ENCODE measurements around the gene HSBP1L1. TPM values are rescaled to one million over a fixed set of nuclear protein-coding genes. Genes with fewer than 3 reads are reported as not detected.
"Not testable (repeated sequence)": the region's sequence is repeated elsewhere in the genome, so short reads cannot be mapped to it uniquely, and the experiment has no call there.

HSBP1L1 gene
- total RNA-seq, 1 donor from 2014 or later: not detected

DNA sequence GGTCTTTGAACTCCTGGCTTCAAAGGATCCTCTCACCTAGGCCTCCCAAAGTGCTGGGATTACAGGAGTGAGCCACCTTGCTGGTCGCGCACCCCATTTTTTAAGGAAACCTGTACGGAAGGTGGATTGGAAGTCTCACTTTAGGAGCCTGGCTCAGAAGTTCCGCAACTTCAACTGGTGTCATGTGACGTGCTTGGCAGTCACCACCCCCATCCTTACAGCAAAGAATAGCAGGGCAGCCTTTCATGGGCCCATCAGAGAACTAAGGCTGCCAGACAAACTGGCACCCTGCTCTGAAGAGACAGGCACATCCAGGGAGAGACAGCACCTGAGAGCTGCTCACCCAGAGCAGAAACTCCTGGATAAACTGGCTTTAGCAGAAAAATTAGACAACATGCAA, 9.7 kb upstream of the HSBP1L1 start:
- TF ChIP-seq, protein P1, sequence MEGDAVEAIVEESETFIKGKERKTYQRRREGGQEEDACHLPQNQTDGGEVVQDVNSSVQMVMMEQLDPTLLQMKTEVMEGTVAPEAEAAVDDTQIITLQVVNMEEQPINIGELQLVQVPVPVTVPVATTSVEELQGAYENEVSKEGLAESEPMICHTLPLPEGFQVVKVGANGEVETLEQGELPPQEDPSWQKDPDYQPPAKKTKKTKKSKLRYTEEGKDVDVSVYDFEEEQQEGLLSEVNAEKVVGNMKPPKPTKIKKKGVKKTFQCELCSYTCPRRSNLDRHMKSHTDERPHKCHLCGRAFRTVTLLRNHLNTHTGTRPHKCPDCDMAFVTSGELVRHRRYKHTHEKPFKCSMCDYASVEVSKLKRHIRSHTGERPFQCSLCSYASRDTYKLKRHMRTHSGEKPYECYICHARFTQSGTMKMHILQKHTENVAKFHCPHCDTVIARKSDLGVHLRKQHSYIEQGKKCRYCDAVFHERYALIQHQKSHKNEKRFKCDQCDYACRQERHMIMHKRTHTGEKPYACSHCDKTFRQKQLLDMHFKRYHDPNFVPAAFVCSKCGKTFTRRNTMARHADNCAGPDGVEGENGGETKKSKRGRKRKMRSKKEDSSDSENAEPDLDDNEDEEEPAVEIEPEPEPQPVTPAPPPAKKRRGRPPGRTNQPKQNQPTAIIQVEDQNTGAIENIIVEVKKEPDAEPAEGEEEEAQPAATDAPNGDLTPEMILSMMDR (IDR thresholded peaks at IDR 0.05; ENCODE audit: partially characterized antibody, unreplicated experiment): no peak
- no peak overlapping the region for H3K27ac Mint-ChIP-seq (ENCODE audit: unreplicated experiment)
- H3K4me3 Mint-ChIP-seq (ENCODE audit: unreplicated experiment): no peak overlapping the region
- peaks cover 13% of the 10 kb centered on the region for H3K27me3 Mint-ChIP-seq (ENCODE audit: unreplicated experiment)
- peaks cover 3% of the 10 kb centered on the region for H3K4me1 Mint-ChIP-seq (ENCODE audit: low read depth, unreplicated experiment)
- DNase-seq: no peak
- peaks cover 6% of the 10 kb centered on the region for H3K9me3 Mint-ChIP-seq (ENCODE audit: unreplicated experiment)
- peaks cover 3% of the 10 kb centered on the region for H3K36me3 Mint-ChIP-seq (ENCODE audit: unreplicated experiment)

DNA sequence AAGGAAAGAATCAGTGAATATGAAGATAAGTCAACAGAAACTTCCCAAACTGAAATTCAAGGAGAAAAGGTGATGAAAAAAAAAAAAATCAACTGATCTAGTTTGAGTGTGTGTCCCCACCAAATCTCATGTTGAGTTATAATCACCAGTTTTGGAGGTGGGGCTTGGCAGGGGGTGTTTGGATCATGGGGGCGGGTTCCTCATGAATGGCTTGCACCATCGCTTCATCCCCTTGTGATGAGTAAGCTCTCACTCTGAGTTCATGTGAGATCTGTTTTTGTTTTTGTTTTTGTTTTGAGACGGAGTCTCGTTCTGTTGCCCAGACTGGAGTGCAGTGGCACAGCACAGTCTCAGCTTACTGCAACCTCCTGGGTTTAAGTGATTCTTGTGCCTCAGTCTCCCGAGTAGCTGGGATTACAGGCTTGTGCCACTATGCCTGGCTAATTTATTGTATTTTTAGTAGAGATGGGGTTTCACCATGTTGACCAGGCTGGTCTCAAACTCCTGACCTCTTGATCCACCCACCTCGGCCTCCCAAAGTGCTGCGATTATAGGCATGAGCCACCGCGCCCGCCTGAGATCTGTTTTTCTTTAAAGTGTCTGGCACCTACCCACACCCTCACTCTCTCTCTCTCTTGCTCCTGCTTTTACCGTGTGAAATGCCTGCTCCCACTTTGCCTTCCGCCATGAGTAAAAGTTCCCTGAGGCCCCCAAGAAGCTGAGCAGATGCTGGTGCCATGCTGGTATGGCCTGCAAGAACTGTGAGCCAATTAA, 9.0 kb upstream of the HSBP1L1 start:
- no peak overlapping the region for H3K27ac Mint-ChIP-seq (ENCODE audit: unreplicated experiment)
- TF ChIP-seq, protein P1 (IDR thresholded peaks at IDR 0.05; ENCODE audit: partially characterized antibody, unreplicated experiment): no peak
- H3K4me1 Mint-ChIP-seq (ENCODE audit: low read depth, unreplicated experiment): peaks cover 6% of the 10 kb centered on the region
- peaks cover 3% of the 10 kb centered on the region for H3K36me3 Mint-ChIP-seq (ENCODE audit: unreplicated experiment)
- DNase-seq: no peak
- peaks cover 7% of the 10 kb centered on the region for H3K27me3 Mint-ChIP-seq (ENCODE audit: unreplicated experiment)
- H3K9me3 Mint-ChIP-seq (ENCODE audit: unreplicated experiment): peaks cover 1% of the 10 kb centered on the region
- H3K4me3 Mint-ChIP-seq (ENCODE audit: unreplicated experiment): peak overlapping the region; percentile 4

DNA sequence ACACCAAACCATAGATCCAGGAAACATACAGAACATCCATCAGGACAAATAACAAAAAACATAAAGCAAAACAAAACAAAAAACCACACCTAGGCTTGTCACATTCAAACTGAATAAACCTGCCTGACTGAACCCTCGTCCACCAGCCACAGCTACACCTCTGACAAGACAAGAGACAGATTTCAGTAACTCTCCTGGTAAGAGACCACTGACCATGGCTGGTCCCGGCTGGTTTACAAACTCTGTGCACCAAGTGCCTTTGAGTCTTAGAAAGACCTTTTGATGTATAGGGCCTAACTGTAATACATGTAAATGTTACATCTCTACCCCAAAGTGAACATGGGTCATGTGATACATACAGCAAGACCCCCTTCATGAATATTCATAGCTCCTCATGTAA, 8.2 kb upstream of the HSBP1L1 start:
- H3K27ac Mint-ChIP-seq (ENCODE audit: unreplicated experiment): no peak overlapping the region
- H3K9me3 Mint-ChIP-seq (ENCODE audit: unreplicated experiment): peaks cover 1% of the 10 kb centered on the region
- TF ChIP-seq, protein P1 (IDR thresholded peaks at IDR 0.05; ENCODE audit: partially characterized antibody, unreplicated experiment): no peak
- no peak overlapping the region for H3K4me3 Mint-ChIP-seq (ENCODE audit: unreplicated experiment)
- H3K4me1 Mint-ChIP-seq (ENCODE audit: low read depth, unreplicated experiment): peaks cover 9% of the 10 kb centered on the region
- DNase-seq: no peak
- peaks cover 6% of the 10 kb centered on the region for H3K27me3 Mint-ChIP-seq (ENCODE audit: unreplicated experiment)
- H3K36me3 Mint-ChIP-seq (ENCODE audit: unreplicated experiment): peaks cover 3% of the 10 kb centered on the region

DNA sequence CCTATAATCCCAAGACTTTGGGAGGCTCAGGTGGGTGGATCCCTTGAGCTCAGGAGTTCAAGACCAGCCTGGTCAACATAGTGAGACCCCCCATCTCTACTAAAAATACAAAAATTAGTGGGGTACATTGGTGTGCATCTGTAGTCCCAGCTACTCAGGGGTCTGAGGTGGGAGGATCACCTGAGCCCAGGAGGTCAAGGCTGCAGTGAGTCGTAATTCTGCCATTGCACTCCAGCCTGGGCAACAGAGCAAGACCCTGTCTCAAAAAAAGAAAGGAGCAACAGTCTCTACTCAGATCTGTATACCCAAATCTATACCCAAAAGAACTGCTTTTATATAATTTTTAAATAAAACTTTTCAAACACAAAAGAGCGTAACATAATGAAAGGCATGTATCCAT, 5.5 kb upstream of the HSBP1L1 start:
- H3K36me3 Mint-ChIP-seq (ENCODE audit: unreplicated experiment): peaks cover 3% of the 10 kb centered on the region
- H3K27ac Mint-ChIP-seq (ENCODE audit: unreplicated experiment): no peak overlapping the region
- H3K27me3 Mint-ChIP-seq (ENCODE audit: unreplicated experiment): peaks cover 10% of the 10 kb centered on the region
- DNase-seq: no peak
- no peak overlapping the region for H3K4me3 Mint-ChIP-seq (ENCODE audit: unreplicated experiment)
- TF ChIP-seq, protein P1 (IDR thresholded peaks at IDR 0.05; ENCODE audit: partially characterized antibody, unreplicated experiment): no peak
- H3K9me3 Mint-ChIP-seq (ENCODE audit: unreplicated experiment): peaks cover 3% of the 10 kb centered on the region
- H3K4me1 Mint-ChIP-seq (ENCODE audit: low read depth, unreplicated experiment): peaks cover 9% of the 10 kb centered on the region

DNA sequence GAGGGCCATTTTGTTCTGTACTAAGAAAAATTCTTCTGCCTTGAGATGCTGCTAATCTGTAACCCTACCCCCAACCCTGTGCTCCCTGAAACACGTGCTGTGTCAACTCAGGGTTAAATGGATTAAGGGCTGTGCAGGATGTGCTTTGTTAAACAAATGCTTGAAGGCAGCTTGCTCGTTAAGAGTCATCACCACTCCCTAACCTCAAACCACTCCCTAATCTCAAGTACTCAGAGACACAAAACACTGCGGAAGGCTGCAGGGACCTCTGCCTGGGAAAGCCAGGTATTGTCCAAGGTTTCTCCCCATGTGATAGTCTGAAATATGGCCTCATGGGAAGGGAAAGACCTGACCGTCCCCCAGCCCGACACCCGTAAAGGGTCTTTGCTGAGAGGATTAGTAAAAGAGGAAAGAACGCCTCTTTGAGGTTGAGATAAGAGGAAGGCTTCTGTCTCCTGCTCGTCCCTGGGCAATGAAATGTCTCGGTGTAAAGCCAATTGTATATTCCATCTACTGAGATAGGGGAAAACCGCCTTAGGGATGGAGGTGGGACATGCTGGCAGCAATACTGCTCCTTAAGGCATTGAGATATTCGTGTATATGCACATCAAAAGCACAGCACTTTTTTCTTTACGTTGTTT, 4.2 kb upstream of the HSBP1L1 start:
- Mint-ChIP-seq H3K27ac (ENCODE audit: unreplicated experiment) (peak overlapping the region; percentile 66), H3K4me3 (ENCODE audit: unreplicated experiment) (peak overlapping the region; percentile 30)
- not testable (repeated sequence) for H3K36me3 Mint-ChIP-seq (ENCODE audit: unreplicated experiment); H3K27me3 Mint-ChIP-seq (ENCODE audit: unreplicated experiment); DNase-seq; H3K4me1 Mint-ChIP-seq (ENCODE audit: low read depth, unreplicated experiment); H3K9me3 Mint-ChIP-seq (ENCODE audit: unreplicated experiment)
